ENCODE data around the gene CHMP5. TPM values are rescaled to one million over a fixed set of nuclear protein-coding genes. Genes with fewer than 3 reads are reported as not detected.

CHMP5 gene
- total and polyA plus RNA-seq, 7 experiments from 2014 or later: 21.4 to 74.6 (median 37.8) TPM

GRCh38 chr9:33318225-33318624, 53.4 kb downstream of the CHMP5 start:
- no peak overlapping the region for H3K4me3 Mint-ChIP-seq
- no peak overlapping the region for H3K27ac Mint-ChIP-seq
- ChIA-PET CTCF (interaction anchor here (0.6 kb wide), 3 partner anchors 13 to 139 kb away, joined by 3 to 5 read pairs (median 3); no protein-coding TSS in a partner anchor), POLR2A (interaction anchor here (0.6 kb wide), 1 partner anchor 25 kb away, joined by 3 read pairs; no protein-coding TSS in a partner anchor)
- ATAC-seq: no peak
- H3K27ac ChIP-seq (ENCODE audit: low read depth, low read length): no peak overlapping the region
- H3K4me1 ChIP-seq (ENCODE audit: control insufficient read depth in 2 of 2, insufficient read depth in 2 of 2, low read length in 2 of 2): no peaks in the 10 kb centered on the region
- no peaks in the 10 kb centered on the region for H3K9me3 ChIP-seq (ENCODE audit: control insufficient read depth in 2 of 3, low read length in 3 of 3)
- H3K4me1 Mint-ChIP-seq: peaks cover 0 to 6% (median 0%) of the 10 kb centered on the region in 7 donors
- peaks cover 40 to 64% (median 53%) of the 10 kb centered on the region in 5 donors for H3K36me3 Mint-ChIP-seq
- no peaks in the 10 kb centered on the region for H3K9me3 Mint-ChIP-seq
- intact Hi-C loops (cut with micrococcal nuclease): no loop called here
- no peak for DNase-seq
- peaks cover 33 to 89% (median 40%) of the 10 kb centered on the region in 3 experiments for H3K36me3 ChIP-seq (ENCODE audit: control insufficient read depth in 2 of 3, insufficient read depth in 3 of 3, low read length in 3 of 3)
- H3K27me3 ChIP-seq (ENCODE audit: control insufficient read depth in 2 of 2, insufficient read depth in 2 of 2, low read length in 2 of 2): no peaks in the 10 kb centered on the region
- H3K4me3 ChIP-seq (ENCODE audit: low read length): no peak overlapping the region
- no peaks in the 10 kb centered on the region for H3K27me3 Mint-ChIP-seq

- H3K27ac ChIP-seq (ENCODE audit: low read depth, low read length): no peak overlapping the region
- H3K9me3 ChIP-seq (ENCODE audit: control insufficient read depth in 2 of 3, low read length in 3 of 3): no peaks in the 10 kb centered on the region
- H3K4me1 ChIP-seq (ENCODE audit: control insufficient read depth in 2 of 2, insufficient read depth in 2 of 2, low read length in 2 of 2): no peaks in the 10 kb centered on the region
- no peaks in the 10 kb centered on the region for H3K27me3 ChIP-seq (ENCODE audit: control insufficient read depth in 2 of 2, insufficient read depth in 2 of 2, low read length in 2 of 2)
- CTCF ChIA-PET: interaction anchor here (0.6 kb wide), 2 partner anchors 9 to 13 kb away, joined by 3 read pairs; no protein-coding TSS in a partner anchor
- H3K4me1 Mint-ChIP-seq: peaks cover 0 to 6% (median 0%) of the 10 kb centered on the region in 7 donors
- intact Hi-C loops (cut with micrococcal nuclease): no loop called here
- H3K4me3 ChIP-seq (ENCODE audit: low read length): no peak overlapping the region
- H3K9me3 Mint-ChIP-seq: no peaks in the 10 kb centered on the region
- H3K27me3 Mint-ChIP-seq: no peaks in the 10 kb centered on the region
- H3K36me3 ChIP-seq (ENCODE audit: control insufficient read depth in 2 of 3, insufficient read depth in 3 of 3, low read length in 3 of 3): peaks cover 33 to 87% (median 35%) of the 10 kb centered on the region in 3 experiments
- H3K27ac Mint-ChIP-seq: peak overlapping the region in 3 of 9 donors; percentile 4 to 30 (median 23)
- POLR2A ChIA-PET: interaction anchor here (0.6 kb wide), 1 partner anchor 24 kb away, joined by 3 read pairs; no protein-coding TSS in a partner anchor
- no peak for ATAC-seq
- H3K36me3 Mint-ChIP-seq: peaks cover 35 to 59% (median 48%) of the 10 kb centered on the region in 5 donors
- H3K4me3 Mint-ChIP-seq: no peak overlapping the region
- DNase-seq: no peak
These were observed 53.9 kb downstream of the CHMP5 start for GRCh38 chr9:33318781-33319180.

DNA sequence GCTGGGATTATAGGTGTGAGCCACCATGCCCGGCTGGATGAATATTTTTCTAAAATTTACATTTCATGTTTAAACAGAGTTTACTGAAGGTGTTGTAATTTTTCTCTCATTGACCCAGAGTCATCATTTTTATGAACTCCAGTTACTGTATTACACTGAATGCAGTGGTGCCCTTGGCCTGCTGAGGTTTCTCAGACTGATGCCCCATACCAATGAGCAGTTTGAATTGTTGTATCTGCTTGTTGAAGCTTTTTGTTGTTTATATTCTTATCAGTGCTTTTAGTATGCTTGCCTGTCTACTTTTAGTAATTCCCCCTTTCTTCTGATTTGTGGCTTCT, 55.4 kb downstream of the CHMP5 start:
- ChIA-PET POLR2A (no interaction called here), CTCF (interaction anchor here (0.6 kb wide), 1 partner anchor 54 kb away, joined by 3 read pairs; no protein-coding TSS in a partner anchor)
- intact Hi-C loops (cut with micrococcal nuclease): no loop called here
- DNase-seq (no peak), ATAC-seq (no peak)
- Mint-ChIP-seq H3K4me3 (no peak overlapping the region), H3K36me3 (peaks cover 35 to 68% (median 47%) of the 10 kb centered on the region in 5 donors), H3K27me3 (no peaks in the 10 kb centered on the region), H3K4me1 (peaks cover 0 to 6% (median 0%) of the 10 kb centered on the region in 7 donors), H3K9me3 (no peaks in the 10 kb centered on the region), H3K27ac (peak overlapping the region in 1 of 9 donors; percentile 34)
- peaks cover 32 to 86% (median 33%) of the 10 kb centered on the region in 3 experiments for H3K36me3 ChIP-seq (ENCODE audit: control insufficient read depth in 2 of 3, insufficient read depth in 3 of 3, low read length in 3 of 3)
- no peak overlapping the region for H3K27ac ChIP-seq (ENCODE audit: low read depth, low read length)
- H3K4me1 ChIP-seq (ENCODE audit: control insufficient read depth in 2 of 2, insufficient read depth in 2 of 2, low read length in 2 of 2): no peaks in the 10 kb centered on the region
- H3K4me3 ChIP-seq (ENCODE audit: low read length): no peak overlapping the region
- H3K27me3 ChIP-seq (ENCODE audit: control insufficient read depth in 2 of 2, insufficient read depth in 2 of 2, low read length in 2 of 2): no peaks in the 10 kb centered on the region
- H3K9me3 ChIP-seq (ENCODE audit: control insufficient read depth in 2 of 3, low read length in 3 of 3): no peaks in the 10 kb centered on the region

- DNase-seq: no peak
- H3K9me3 ChIP-seq (ENCODE audit: control insufficient read depth in 2 of 3, low read length in 3 of 3): no peaks in the 10 kb centered on the region
- no peak overlapping the region for H3K4me3 ChIP-seq (ENCODE audit: low read length)
- peaks cover 31 to 65% (median 43%) of the 10 kb centered on the region in 5 donors for H3K36me3 Mint-ChIP-seq
- intact Hi-C loops (cut with micrococcal nuclease): no loop called here
- no peak overlapping the region for H3K27ac ChIP-seq (ENCODE audit: low read depth, low read length)
- CTCF ChIA-PET: interaction anchor here (0.6 kb wide), 1 partner anchor 54 kb away, joined by 3 read pairs; no protein-coding TSS in a partner anchor
- no peaks in the 10 kb centered on the region for H3K9me3 Mint-ChIP-seq
- peaks cover 29 to 80% (median 33%) of the 10 kb centered on the region in 3 experiments for H3K36me3 ChIP-seq (ENCODE audit: control insufficient read depth in 2 of 3, insufficient read depth in 3 of 3, low read length in 3 of 3)
- no peaks in the 10 kb centered on the region for H3K27me3 ChIP-seq (ENCODE audit: control insufficient read depth in 2 of 2, insufficient read depth in 2 of 2, low read length in 2 of 2)
- POLR2A ChIA-PET: no interaction called here
- no peaks in the 10 kb centered on the region for H3K4me1 ChIP-seq (ENCODE audit: control insufficient read depth in 2 of 2, insufficient read depth in 2 of 2, low read length in 2 of 2)
- no peaks in the 10 kb centered on the region for H3K27me3 Mint-ChIP-seq
- ATAC-seq: no peak
- H3K27ac Mint-ChIP-seq: peak overlapping the region in 2 of 9 donors; percentile 34 to 51
- no peak overlapping the region for H3K4me3 Mint-ChIP-seq
- peaks cover 0 to 6% (median 0%) of the 10 kb centered on the region in 7 donors for H3K4me1 Mint-ChIP-seq
These were observed 55.9 kb downstream of the CHMP5 start for GRCh38 chr9:33320568-33321261.

DNA sequence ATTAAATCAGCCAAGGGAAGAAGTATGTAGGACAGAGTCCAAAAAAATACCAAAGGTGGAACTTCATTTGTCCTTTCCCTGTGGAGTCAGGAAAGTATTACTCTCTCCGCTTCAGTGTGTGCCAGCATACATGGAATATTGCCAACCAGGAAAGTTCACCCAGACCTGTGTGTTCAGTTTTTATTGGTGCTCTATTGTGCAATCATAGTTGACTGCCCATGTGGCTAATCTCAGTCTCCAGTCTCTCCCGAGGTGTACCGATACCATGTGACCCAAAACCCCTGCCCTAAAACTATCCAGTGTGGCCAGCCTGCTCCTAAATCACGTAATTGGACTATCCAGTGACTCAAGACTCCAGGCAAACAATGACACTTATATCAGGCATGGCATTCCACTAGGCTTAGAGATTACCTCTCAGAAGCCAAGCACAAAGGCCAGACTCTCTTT, 64.3 kb downstream of the CHMP5 start:
- no peak overlapping the region for H3K4me3 Mint-ChIP-seq
- no peaks in the 10 kb centered on the region for H3K27me3 Mint-ChIP-seq
- intact Hi-C loops (cut with micrococcal nuclease): no loop called here
- ATAC-seq: no peak
- H3K4me1 Mint-ChIP-seq: no peaks in the 10 kb centered on the region
- CTCF ChIA-PET: no interaction called here
- Histone ChIP-seq H3K4me3 (ENCODE audit: low read length) (no peak overlapping the region), H3K4me1 (ENCODE audit: control insufficient read depth in 2 of 2, insufficient read depth in 2 of 2, low read length in 2 of 2) (no peaks in the 10 kb centered on the region), H3K27ac (ENCODE audit: low read depth, low read length) (no peak overlapping the region), H3K27me3 (ENCODE audit: control insufficient read depth in 2 of 2, insufficient read depth in 2 of 2, low read length in 2 of 2) (no peaks in the 10 kb centered on the region), H3K36me3 (ENCODE audit: control insufficient read depth in 2 of 3, insufficient read depth in 3 of 3, low read length in 3 of 3) (peaks cover 0 to 69% (median 8%) of the 10 kb centered on the region in 3 experiments), H3K9me3 (ENCODE audit: control insufficient read depth in 2 of 3, low read length in 3 of 3) (no peaks in the 10 kb centered on the region)
- H3K36me3 Mint-ChIP-seq: peaks cover 15 to 66% (median 44%) of the 10 kb centered on the region in 5 donors
- no peaks in the 10 kb centered on the region for H3K9me3 Mint-ChIP-seq
- no peak overlapping the region for H3K27ac Mint-ChIP-seq
- no peak for DNase-seq
- POLR2A ChIA-PET: no interaction called here

DNA sequence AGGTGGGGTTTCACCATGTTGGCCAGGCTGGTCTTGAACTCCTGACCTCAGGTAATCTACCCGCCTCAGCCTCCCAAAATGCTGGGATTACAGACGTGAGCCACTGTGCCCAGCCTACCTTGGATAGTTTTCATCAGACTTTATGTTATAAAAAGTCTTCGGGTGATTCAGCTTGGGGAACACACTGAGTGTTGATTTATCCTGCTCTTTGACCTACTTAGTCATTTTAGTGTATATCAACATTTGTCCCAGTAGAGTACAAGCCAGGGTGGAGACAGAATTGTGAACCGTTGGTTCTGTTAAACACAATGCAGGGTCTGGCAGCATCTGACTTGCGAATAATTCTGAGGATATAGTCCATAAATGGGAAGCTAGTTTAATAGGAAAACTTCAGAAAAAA, 65.1 kb downstream of the CHMP5 start:
- no peak for DNase-seq
- H3K27ac ChIP-seq (ENCODE audit: low read depth, low read length): no peak overlapping the region
- Mint-ChIP-seq H3K9me3 (no peaks in the 10 kb centered on the region), H3K4me1 (no peaks in the 10 kb centered on the region), H3K27ac (no peak overlapping the region), H3K4me3 (no peak overlapping the region), H3K36me3 (peaks cover 15 to 65% (median 47%) of the 10 kb centered on the region in 5 donors), H3K27me3 (no peaks in the 10 kb centered on the region)
- no peaks in the 10 kb centered on the region for H3K27me3 ChIP-seq (ENCODE audit: control insufficient read depth in 2 of 2, insufficient read depth in 2 of 2, low read length in 2 of 2)
- no peaks in the 10 kb centered on the region for H3K4me1 ChIP-seq (ENCODE audit: control insufficient read depth in 2 of 2, insufficient read depth in 2 of 2, low read length in 2 of 2)
- H3K36me3 ChIP-seq (ENCODE audit: control insufficient read depth in 2 of 3, insufficient read depth in 3 of 3, low read length in 3 of 3): peaks cover 0 to 68% (median 8%) of the 10 kb centered on the region in 3 experiments
- POLR2A ChIA-PET: no interaction called here
- H3K9me3 ChIP-seq (ENCODE audit: control insufficient read depth in 2 of 3, low read length in 3 of 3): no peaks in the 10 kb centered on the region
- H3K4me3 ChIP-seq (ENCODE audit: low read length): no peak overlapping the region
- CTCF ChIA-PET: no interaction called here
- intact Hi-C loops (cut with micrococcal nuclease): loop anchor here in 1 of 2 donors (5.0 kb wide), 1 partner anchor 43 kb away; no protein-coding TSS in a partner anchor
- no peak for ATAC-seq
